ENCODE data around the gene SBNO2. TPM values are rescaled to one million over a fixed set of nuclear protein-coding genes. Genes with fewer than 3 reads are reported as not detected.
A peak's percentile ranks its signal among the peaks of the same experiment; 100 is the strongest.
"Not testable (repeated sequence)": the region's sequence is repeated elsewhere in the genome, so short reads cannot be mapped to it uniquely, and the experiment has no call there.

Gene SBNO2
- polyA plus RNA-seq, 4 donors, result 11.8 to 23.5 (median 14.0) TPM

DNA sequence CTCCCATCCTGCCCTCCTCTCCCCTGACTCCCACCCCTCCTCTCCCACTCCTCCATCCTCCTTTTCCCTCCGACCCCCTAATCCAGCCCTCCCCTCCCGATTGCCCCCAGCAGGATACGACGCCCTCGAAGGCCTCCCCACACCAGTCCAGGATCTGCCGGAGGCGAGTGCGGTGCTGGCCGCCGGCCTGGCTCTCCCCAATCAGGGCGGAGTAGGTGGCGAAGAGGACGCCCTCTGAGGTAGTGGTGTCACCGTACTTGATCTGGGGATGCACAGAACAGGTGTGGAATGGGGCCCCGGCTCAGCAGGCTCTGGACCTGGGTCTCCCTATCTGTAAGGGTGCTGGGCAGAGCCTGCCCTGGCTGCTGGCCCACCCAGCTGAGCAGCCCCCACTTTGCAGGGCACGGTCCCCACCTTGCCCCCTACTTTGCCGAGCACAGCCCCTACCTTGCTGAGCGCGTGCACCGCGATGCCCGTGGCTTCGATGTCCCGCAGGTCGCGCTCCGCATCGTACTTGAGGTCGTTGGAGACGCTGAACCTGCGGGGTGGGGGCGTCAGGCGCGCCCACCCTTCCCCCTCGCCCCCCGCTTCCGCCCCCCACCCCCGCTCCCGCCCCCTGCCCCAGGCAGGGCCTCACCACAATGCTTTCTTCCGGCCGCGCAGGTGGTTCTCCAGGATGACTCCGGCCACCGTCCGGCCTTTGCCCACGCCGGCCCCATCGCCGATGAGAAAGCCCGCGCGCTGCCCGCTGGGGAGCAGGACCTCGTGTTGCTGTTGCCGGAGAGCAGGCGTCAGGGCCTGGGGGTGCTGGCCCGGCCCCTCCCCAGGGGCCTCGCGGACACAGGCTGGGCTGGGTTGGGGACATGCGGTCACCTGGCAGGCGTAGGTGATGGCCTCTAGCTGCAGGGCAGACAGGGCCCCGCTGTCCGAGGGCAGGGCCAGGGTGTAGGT is 51.8 kb downstream of the SBNO2 start:
- no peak for DNase-seq (ENCODE audit: low read depth in 4 of 4, low spot score in 3 of 4)

- DNase-seq (ENCODE audit: low read depth in 4 of 4, low spot score in 3 of 4), result no peak
Observed at GRCh38 chr19:1121395-1121794, 52.7 kb downstream of the SBNO2 start.

- no peak for DNase-seq (ENCODE audit: low read depth in 4 of 4, low spot score in 3 of 4)
Observed at GRCh38 chr19:1119475-1120217, 54.4 kb downstream of the SBNO2 start.

DNA sequence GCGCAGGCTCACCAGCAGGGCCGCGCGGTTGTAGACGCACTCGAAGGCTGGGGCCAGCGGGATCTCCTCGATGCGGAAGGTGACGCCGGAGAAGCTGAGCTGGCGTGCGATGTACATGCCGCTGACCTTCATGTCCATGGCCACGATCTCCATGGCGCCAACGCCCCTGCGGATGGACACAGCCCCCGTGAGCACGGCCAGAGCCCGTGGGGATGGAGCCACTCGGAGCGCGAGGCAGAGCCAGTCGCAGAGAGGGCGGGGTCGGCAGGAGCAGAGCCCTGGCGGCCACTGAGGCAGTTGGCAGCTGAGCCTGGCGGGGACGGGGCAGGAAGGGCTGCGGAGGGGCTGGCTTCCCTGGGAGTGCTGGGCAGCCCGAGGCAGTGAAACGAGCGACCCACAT is 55.1 kb downstream of the SBNO2 start:
- no peak for DNase-seq (ENCODE audit: low read depth in 4 of 4, low spot score in 3 of 4)

DNA sequence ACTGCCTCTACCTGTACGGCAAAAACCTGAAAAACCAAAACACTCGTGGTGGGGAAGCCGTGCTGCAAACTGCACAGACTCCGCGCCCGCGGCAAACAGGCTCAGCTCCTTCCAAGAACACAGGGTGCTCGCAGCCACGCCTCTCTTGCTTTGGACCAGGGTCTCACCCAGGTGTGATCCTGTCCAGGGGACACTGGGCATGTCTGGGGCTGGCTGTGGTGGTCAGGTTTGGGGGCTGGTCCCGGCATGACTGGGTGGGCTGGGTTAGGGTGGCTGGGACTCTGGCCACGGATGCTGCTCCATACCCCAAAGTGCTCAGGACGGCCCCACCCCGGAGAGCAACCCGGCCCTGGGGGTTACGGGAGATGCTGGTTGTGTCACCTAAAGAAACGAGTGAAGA is 56.4 kb downstream of the SBNO2 start:
- no peak for DNase-seq (ENCODE audit: low read depth in 4 of 4, low spot score in 3 of 4)

DNA sequence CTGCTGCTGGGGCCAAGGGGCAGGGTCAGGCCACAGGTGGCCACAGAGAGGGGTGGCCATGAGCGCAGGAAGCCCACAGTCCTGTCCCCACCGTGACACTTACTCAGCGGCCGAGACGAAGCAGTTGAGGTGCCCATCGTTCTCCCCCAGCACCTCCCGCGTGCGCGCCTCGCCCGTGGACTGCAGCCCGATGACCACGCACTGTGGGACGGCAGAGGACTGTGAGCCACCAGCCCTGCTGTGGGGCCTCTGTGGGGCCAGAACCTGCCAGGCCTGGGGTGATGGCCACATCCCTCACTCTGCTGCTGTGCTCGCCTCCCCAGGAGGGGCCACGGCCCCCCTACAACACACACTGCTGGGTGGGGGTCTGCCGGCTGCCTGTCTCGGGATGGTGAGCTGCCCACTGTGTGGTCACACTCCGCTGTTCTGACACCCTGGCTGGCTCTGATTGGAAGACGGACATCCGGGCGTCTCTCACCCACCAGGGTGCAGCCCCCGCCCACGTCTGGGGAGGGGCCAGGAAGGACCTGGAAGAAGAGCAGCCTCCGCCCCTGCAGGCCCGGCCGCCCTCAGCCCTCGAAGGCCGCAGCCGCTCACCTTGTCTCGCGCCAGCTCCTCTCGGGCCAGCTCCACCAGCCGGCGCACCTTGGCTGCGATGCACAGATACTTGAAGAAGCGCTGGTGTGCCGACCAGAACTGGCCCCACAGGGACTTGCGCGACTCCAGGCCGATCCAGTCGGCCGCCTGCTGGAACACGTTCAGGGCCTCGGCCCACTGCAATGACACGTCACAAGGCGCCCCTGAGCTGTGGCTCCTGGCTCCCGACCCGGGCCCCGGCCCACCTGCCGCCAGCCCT is 57.1 kb downstream of the SBNO2 start:
- no peak for DNase-seq (ENCODE audit: low read depth in 4 of 4, low spot score in 3 of 4)

GRCh38 chr19:1115646-1116420 is 58.2 kb downstream of the SBNO2 start:
- DNase-seq (ENCODE audit: low read depth in 4 of 4, low spot score in 3 of 4), result no peak

- DNase-seq (ENCODE audit: low read depth in 4 of 4, low spot score in 3 of 4), result not testable (repeated sequence)
Observed at GRCh38 chr19:1114728-1115127, 59.3 kb downstream of the SBNO2 start.

DNA sequence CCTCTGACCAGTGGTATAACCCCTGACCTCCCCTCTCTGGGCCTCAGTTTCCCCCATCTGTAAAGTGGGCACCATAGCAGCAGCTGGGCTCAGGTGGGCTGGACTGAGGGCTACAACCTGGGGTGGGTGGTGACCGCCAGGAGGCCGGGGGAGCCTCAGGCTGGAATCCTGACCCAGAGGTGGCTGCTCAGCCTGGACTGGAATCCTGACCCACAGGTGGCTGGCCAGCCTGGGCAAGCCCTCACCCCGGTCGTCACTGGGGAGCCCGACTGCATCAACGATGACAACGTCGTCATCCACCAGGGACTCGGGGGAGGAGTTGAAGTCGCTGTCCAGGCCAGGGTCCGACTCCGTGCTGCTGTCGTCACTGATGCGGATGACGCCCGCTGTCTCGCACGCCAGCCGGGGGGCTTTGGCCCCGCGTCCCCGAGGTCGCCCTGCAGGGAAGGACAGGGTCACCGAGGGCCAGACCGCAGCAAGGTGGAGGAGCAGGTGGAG is 60.0 kb downstream of the SBNO2 start:
- no peak for DNase-seq (ENCODE audit: low read depth in 4 of 4, low spot score in 3 of 4)

GRCh38 chr19:1113030-1113985 is 60.8 kb downstream of the SBNO2 start:
- DNase-seq (ENCODE audit: low read depth in 4 of 4, low spot score in 3 of 4), result peak; percentile 81 to 87 (median 84)

DNA sequence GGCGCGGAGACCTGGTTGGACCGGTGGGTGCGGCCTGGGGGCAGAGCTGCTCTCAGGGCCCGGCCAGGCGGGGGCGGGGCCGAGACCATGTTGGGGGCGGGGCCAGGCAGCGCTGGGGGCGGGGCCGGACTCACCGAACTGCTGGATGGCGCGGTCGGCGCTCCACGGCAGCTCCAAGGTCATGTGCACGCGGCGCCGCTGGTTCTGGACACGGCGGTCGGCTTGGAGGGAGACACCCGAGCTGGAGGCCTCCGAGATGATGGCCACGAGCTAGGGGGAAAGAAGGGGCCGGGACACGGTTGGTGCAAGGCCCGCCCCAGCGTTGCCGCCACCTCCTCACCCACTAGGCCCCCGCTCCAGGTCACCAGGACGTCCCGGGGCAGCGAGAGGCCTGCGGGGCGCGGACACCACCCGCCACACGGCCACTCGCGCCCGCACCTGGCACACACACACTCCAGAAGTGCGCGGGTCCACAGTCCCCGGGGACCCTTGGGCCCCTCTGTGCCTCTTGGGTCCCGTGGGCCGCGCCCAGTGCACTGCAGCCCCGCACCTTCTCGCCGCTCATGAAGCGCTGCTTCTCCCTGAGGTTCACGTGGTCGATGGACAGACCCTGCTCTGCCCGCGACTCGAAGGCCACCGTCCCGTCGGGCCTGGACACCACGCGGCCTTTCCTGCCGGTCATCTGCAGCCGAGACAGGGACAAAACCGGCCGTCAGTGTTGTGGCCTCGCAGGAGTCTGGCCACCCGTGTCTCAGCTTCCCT is 61.6 kb downstream of the SBNO2 start:
- DNase-seq (ENCODE audit: low read depth in 4 of 4, low spot score in 3 of 4), result no peak

- no peak for DNase-seq (ENCODE audit: low read depth in 4 of 4, low spot score in 3 of 4)
Observed at GRCh38 chr19:1111641-1112267, 62.3 kb downstream of the SBNO2 start.

DNA sequence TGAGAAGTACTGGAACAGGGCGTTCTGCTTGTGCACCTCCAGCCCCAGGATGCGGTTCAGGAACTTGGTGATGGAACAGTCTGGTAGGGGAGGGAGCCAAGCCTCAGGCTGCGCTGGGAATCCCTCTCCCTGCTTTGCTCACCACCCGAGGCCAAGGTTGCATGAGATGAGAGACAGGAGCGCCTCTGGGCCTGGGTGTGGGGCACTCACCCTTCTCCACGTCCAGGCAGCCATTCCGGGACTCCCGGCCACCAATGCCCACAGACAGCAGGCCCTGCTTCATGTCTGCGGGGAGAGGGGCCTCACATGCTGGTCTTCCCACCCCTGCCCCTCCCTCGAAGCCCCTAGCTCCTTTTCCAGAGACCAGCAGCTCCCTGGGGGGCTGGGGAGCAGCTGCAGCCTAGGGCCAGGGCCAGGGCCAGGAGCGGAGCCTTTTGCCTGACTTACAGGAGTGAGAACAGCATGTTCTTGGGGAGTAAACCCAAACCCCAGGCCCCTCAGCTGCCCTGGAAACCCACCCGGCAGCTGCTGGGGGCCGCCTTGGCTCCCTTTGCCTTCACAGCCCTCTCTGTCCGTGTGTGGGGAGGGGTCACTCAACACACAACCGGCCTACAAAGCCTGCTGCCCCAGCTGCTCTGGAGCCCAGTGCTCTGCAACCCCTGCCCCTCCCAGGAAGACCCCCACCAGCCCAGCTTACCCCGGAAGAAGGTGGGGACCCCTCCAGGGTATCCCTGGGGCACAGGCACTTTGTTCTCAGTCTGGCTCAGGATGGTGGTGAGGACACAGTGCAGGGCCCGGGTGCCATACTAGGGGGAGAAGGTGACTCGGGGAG is 63.0 kb downstream of the SBNO2 start:
- no peak for DNase-seq (ENCODE audit: low read depth in 4 of 4, low spot score in 3 of 4)

DNA sequence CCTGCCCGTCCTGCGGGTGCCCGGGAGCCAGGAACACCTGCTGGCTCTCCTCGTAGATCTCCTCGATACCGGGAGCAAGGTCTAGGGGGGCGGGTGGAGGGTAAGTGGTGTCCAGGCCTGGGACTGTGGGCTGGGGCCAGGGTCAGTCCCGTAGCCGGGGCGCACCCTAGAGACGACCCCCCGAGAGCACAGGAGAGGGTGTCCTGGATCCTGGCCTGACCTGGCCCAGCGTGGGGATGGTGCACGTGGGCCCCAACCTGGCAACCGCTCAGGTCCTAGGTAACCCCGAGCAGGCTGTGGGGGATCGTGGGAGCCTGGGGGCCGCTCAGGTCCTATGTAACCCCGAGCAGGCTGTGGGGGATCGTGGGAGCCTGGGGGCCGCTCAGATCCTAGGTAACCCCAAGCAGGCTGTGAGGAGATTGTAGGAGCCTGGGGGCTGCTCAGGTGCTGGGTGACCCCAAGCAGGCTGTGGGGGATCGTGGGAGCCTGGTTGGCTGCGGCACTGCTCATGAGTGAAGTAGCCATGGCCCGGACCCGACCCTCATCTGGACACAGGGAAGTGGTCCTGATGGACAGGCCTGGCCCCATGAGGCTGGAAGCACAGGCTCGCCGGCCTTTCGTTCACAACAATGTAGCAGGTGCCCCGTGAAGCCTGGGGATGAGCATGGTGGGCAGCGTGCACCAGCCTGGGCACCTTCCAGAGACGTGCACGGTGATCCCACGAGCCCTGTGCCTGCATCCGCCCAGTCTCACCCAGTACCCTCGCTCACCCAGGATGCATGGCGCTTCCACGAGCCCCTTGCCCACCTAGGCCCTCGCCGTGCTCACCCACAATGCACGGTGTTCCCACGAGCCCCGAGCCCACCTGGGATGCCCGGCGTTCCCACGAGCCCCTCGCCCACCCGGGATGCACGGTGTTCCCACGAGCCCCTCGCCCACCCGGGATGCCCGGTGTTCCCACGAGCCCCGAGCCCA is 64.1 kb downstream of the SBNO2 start:
- DNase-seq (ENCODE audit: low read depth in 4 of 4, low spot score in 3 of 4), result no peak

- DNase-seq (ENCODE audit: low read depth in 4 of 4, low spot score in 3 of 4), result no peak
Observed at GRCh38 chr19:1109032-1109551, 65.0 kb downstream of the SBNO2 start.
